ENCODE results near the gene SENP8.
A peak's percentile ranks its signal among the peaks of the same experiment; 100 is the strongest.
"Not testable (repeated sequence)": the region's sequence is repeated elsewhere in the genome, so short reads cannot be mapped to it uniquely, and the experiment has no call there.

The SENP8 gene

GRCh38 chr15:72118017-72118978 lies at the start of gene SENP8, which contains the start of gene MYO9A:
Gene SENP8 (plus strand): TSS chr15:72118403. CDS start chr15:72139624, 21,221 bp downstream.
Gene MYO9A (minus strand): TSS chr15:72118150. CDS start chr15:72046563, 71,587 bp downstream.
- ChIA-PET POLR2A (ENCODE audit: low non-redundant PET) (interaction anchor here (0.7 to 1.2 kb wide), 3 partner anchors 37 to 122 kb away, joined by 3 to 4 read pairs (median 3); no protein-coding TSS in a partner anchor), CTCF (interaction anchor here (0.5 to 0.8 kb wide), 3 partner anchors 14 to 1549 kb away, joined by 3 to 4 read pairs (median 4); no protein-coding TSS in a partner anchor)
- 0 out of 2 replicates have a peak, but pooled peaks have one; percentile 8 for TF ChIP-seq CTCF (conservative IDR thresholded peaks at IDR 0.05; ENCODE audit: low read depth)
- peak; percentile 97 for DNase-seq (ENCODE audit: low spot score)
- peak within 1 kb of the TSS; percentile 97 for H3K27ac ChIP-seq

GRCh38 chr15:72068856-72069255 lies 49.3 kb upstream of the SENP8 start:
- no peak overlapping the region for H3K27ac ChIP-seq
- POLR2A ChIA-PET (ENCODE audit: low non-redundant PET) = no interaction called here
- DNase-seq (ENCODE audit: low spot score) = no peak

GRCh38 chr15:72070817-72071447 lies 47.3 kb upstream of the SENP8 start:
- no peak for DNase-seq (ENCODE audit: low spot score)
- POLR2A ChIA-PET (ENCODE audit: low non-redundant PET) = no interaction called here
- no peak overlapping the region for H3K27ac ChIP-seq
- no peak for TF ChIP-seq CTCF (conservative IDR thresholded peaks at IDR 0.05; ENCODE audit: low read depth)
- CTCF ChIA-PET = no interaction called here

More at GRCh38 chr15:72068856-72069255, 49.3 kb upstream of the SENP8 start:
- TF ChIP-seq CTCF (conservative IDR thresholded peaks at IDR 0.05; ENCODE audit: low read depth) = no peak
- CTCF ChIA-PET = no interaction called here

- DNase-seq (ENCODE audit: low spot score); POLR2A ChIA-PET (ENCODE audit: low non-redundant PET); H3K27ac ChIP-seq; CTCF ChIA-PET: not testable (repeated sequence)
Observed at GRCh38 chr15:72071448-72071825, 46.8 kb upstream of the SENP8 start.

GRCh38 chr15:72074335-72075060 lies 43.7 kb upstream of the SENP8 start:
- CTCF ChIA-PET = no interaction called here
- POLR2A ChIA-PET (ENCODE audit: low non-redundant PET) = no interaction called here
- H3K27ac ChIP-seq = no peak overlapping the region
- TF ChIP-seq CTCF (conservative IDR thresholded peaks at IDR 0.05; ENCODE audit: low read depth) = no peak
- DNase-seq (ENCODE audit: low spot score) = no peak

- no peak for DNase-seq (ENCODE audit: low spot score)
- H3K27ac ChIP-seq = no peak overlapping the region
- CTCF ChIA-PET = no interaction called here
- POLR2A ChIA-PET (ENCODE audit: low non-redundant PET) = interaction anchor here (0.6 kb wide), 1 partner anchor 1139 kb away, joined by 3 read pairs; no protein-coding TSS in a partner anchor
- TF ChIP-seq CTCF (conservative IDR thresholded peaks at IDR 0.05; ENCODE audit: low read depth) = no peak
Observed at GRCh38 chr15:72077950-72078349, 40.3 kb upstream of the SENP8 start.
